Right renal pelvis (tissue), 4 donors: ENCODE data around the gene GRIK3. TPM values are rescaled to one million over a fixed set of nuclear protein-coding genes. Genes with fewer than 3 reads are reported as not detected.
A peak's percentile ranks its signal among the peaks of the same experiment; 100 is the strongest.

ENCODE experiments used
- DNase-seq, 4 donors: peaks; one replicate each; pipeline ENCODE4 v3.0.0-alpha.2; 2013; ENCODE audit warnings: low read depth in 4 of 4, low spot score in 3 of 4, missing footprints in 1 of 4
- polyA plus RNA-seq, 4 donors: library from polyadenylated mRNA; unstranded; fragments of 120-200 nt; gene quantifications; one replicate each; pipeline ENCODE4 v1.2.1, GENCODE V29; 2013; ENCODE audit not compliant: insufficient read length in 4 of 4

Gene GRIK3
- polyA plus RNA-seq, 4 donors, result 3.0 to 4.2 (median 3.4) TPM

GRCh38 chr1:37047542-37047941, 13.2 kb upstream of the GRIK3 start:
- DNase-seq, result no peak

- DNase-seq, result no peak
Observed at GRCh38 chr1:37043101-37043500, 8.8 kb upstream of the GRIK3 start.

GRCh38 chr1:37042506-37042905, 8.2 kb upstream of the GRIK3 start:
- DNase-seq, result no peak

GRCh38 chr1:37041483-37041882, 7.2 kb upstream of the GRIK3 start:
- no peak for DNase-seq

GRCh38 chr1:37040773-37041172, 6.5 kb upstream of the GRIK3 start:
- DNase-seq, result no peak

GRCh38 chr1:37040261-37040660, 5.9 kb upstream of the GRIK3 start:
- DNase-seq, result no peak

- DNase-seq, result peak in 2 of 4 donors; percentile 61 to 69
Observed at GRCh38 chr1:37038227-37039093, 4.1 kb upstream of the GRIK3 start.

- no peak for DNase-seq
Observed at GRCh38 chr1:37037690-37038089, 3.4 kb upstream of the GRIK3 start.

- no peak for DNase-seq
Observed at GRCh38 chr1:37036667-37037053, 2.3 kb upstream of the GRIK3 start.

GRCh38 chr1:37035796-37036666, 1.7 kb upstream of the GRIK3 start:
- no peak for DNase-seq

GRCh38 chr1:37035014-37035691, 838 bp upstream of the GRIK3 start:
- DNase-seq, result no peak

GRCh38 chr1:37033355-37034101, 787 bp downstream of the GRIK3 start:
- DNase-seq, result no peak

- no peak for DNase-seq
Observed at GRCh38 chr1:37032660-37033354, 1.5 kb downstream of the GRIK3 start.

- no peak for DNase-seq
Observed at GRCh38 chr1:37031871-37032270, 2.4 kb downstream of the GRIK3 start.

- no peak for DNase-seq
Observed at GRCh38 chr1:37031429-37031828, 2.9 kb downstream of the GRIK3 start.

- no peak for DNase-seq
Observed at GRCh38 chr1:37028981-37029617, 5.2 kb downstream of the GRIK3 start.

- DNase-seq, result no peak
Observed at GRCh38 chr1:37021502-37021901, 12.8 kb downstream of the GRIK3 start.

GRCh38 chr1:37020653-37021277, 13.6 kb downstream of the GRIK3 start:
- DNase-seq, result peak in 1 of 4 donors; percentile 39

- no peak for DNase-seq
Observed at GRCh38 chr1:37018510-37018909, 15.8 kb downstream of the GRIK3 start.
